Stimulated activated CD8-positive, alpha-beta memory T cell treated with anti-CD3 and anti-CD28 coated beads, Interleukin-12 subunit alpha, Interleukin-12 subunit beta, amount 100 ng/mL, for 1 hour (primary cell): ENCODE data around the gene PYGM.

Experiments
- DNase-seq: peaks from one replicate; pipeline ENCODE4 v3.0.0-alpha.2; 2020; ENCODE audit warnings: low read depth

PYGM gene

GRCh38 chr11:64735725-64736259 lies 24.0 kb downstream of the PYGM start:
- no peak for DNase-seq

GRCh38 chr11:64734811-64735724 lies 24.7 kb downstream of the PYGM start:
- no peak for DNase-seq

- DNase-seq: no peak
Observed at GRCh38 chr11:64731601-64732000, 28.2 kb downstream of the PYGM start.

GRCh38 chr11:64729851-64730382 lies 29.9 kb downstream of the PYGM start:
- no peak for DNase-seq

GRCh38 chr11:64728757-64729365 lies 30.9 kb downstream of the PYGM start:
- no peak for DNase-seq

- DNase-seq: no peak
Observed at GRCh38 chr11:64726867-64727530, 32.8 kb downstream of the PYGM start.

GRCh38 chr11:64726211-64726641 lies 33.5 kb downstream of the PYGM start:
- no peak for DNase-seq

GRCh38 chr11:64724863-64725532 lies 34.8 kb downstream of the PYGM start:
- DNase-seq: no peak

GRCh38 chr11:64723907-64724862 lies 35.6 kb downstream of the PYGM start:
- no peak for DNase-seq

- DNase-seq: peak; percentile 70
Observed at GRCh38 chr11:64723117-64723906, 36.5 kb downstream of the PYGM start, which contains the start of gene NRXN2. Gene NRXN2 (minus strand): TSS chr11:64723197. CDS start chr11:64713699, 9,498 bp downstream.

- no peak for DNase-seq
Observed at GRCh38 chr11:64722141-64723065, 37.4 kb downstream of the PYGM start.

- no peak for DNase-seq
Observed at GRCh38 chr11:64721359-64721699, 38.4 kb downstream of the PYGM start.

- DNase-seq: no peak
Observed at GRCh38 chr11:64720640-64721358, 39.0 kb downstream of the PYGM start.

- DNase-seq: no peak
Observed at GRCh38 chr11:64720167-64720566, 39.6 kb downstream of the PYGM start.

- DNase-seq: no peak
Observed at GRCh38 chr11:64719406-64719805, 40.4 kb downstream of the PYGM start.

GRCh38 chr11:64718780-64719124 lies 41.0 kb downstream of the PYGM start:
- no peak for DNase-seq

GRCh38 chr11:64718084-64718779 lies 41.5 kb downstream of the PYGM start:
- DNase-seq: no peak

GRCh38 chr11:64717268-64717578 lies 42.6 kb downstream of the PYGM start:
- DNase-seq: no peak
